Smooth muscle cell (in vitro differentiated cells): Measurements from ENCODE around the gene PTPRN2. TPM values are rescaled to one million over a fixed set of nuclear protein-coding genes. Genes with fewer than 3 reads are reported as not detected.

Source experiments
- DNase-seq: peaks from one replicate; lab custom pipeline; 2025; ENCODE audit not compliant: unreplicated experiment; lab: John Stamatoyannopoulos, UW
- H2AFZ ChIP-seq: fragments of 200-600 bp; sonication (generic); 2 replicates; pipeline ENCODE4 v1.6.0; 2016; ENCODE audit warnings: antibody characterized with exemption, low read depth, mild to moderate bottlenecking
- H3F3A ChIP-seq: fragments of 200-600 bp; sonication (generic); 2 replicates; pipeline ENCODE4 v1.6.0; 2017; ENCODE audit warnings: antibody characterized with exemption, low read depth
- H3K27ac ChIP-seq: fragments of 200-600 bp; sonication (generic); 2 replicates; pipeline ENCODE4 v1.5.1; 2016; ENCODE audit warnings: low read depth, mild to moderate bottlenecking
- H3K27me3 ChIP-seq: fragments of 200-600 bp; sonication (generic); 2 replicates; pipeline ENCODE4 v1.6.1; 2016; ENCODE audit warnings: low read depth, mild to moderate bottlenecking
- H3K36me3 ChIP-seq: fragments of 200-600 bp; sonication (generic); 2 replicates; pipeline ENCODE4 v1.5.1; 2016; ENCODE audit warnings: low read depth
- H3K4me1 ChIP-seq: fragments of 200-600 bp; sonication (generic); 2 replicates; pipeline ENCODE4 v1.5.1; 2016; ENCODE audit warnings: low read depth
- H3K4me2 ChIP-seq: fragments of 200-600 bp; sonication (generic); 2 replicates; pipeline ENCODE4 v1.6.0; 2016; ENCODE audit warnings: mild to moderate bottlenecking
- H3K4me3 ChIP-seq: fragments of 200-600 bp; sonication (generic); 2 replicates; pipeline ENCODE4 v1.5.1; 2016; ENCODE audit warnings: mild to moderate bottlenecking
- H3K79me2 ChIP-seq: fragments of 200-600 bp; sonication (generic); 2 replicates; pipeline ENCODE4 v1.6.0; 2016; ENCODE audit warnings: low read depth, mild to moderate bottlenecking
- H3K9ac ChIP-seq: fragments of 200-600 bp; sonication (generic); 2 replicates; pipeline ENCODE4 v1.6.0; 2016; ENCODE audit warnings: low read depth
- H3K9me3 ChIP-seq: fragments of 200-600 bp; sonication (generic); replicated peaks from 2 replicates; pipeline ENCODE4 v1.5.1; 2016; ENCODE audit warnings: low read depth
- H4K20me1 ChIP-seq: fragments of 200-600 bp; sonication (generic); 2 replicates; pipeline ENCODE4 v1.6.0; 2016; ENCODE audit warnings: low read depth
- CTCF ChIP-seq: fragments of 200-600 bp; sonication (generic); IDR thresholded peaks from 2 replicates; pipeline ENCODE4 v1.5.1; 2017; ENCODE audit warnings: borderline replicate concordance, mild to moderate bottlenecking, antibody characterized with exemption; ENCODE audit not compliant: insufficient read depth, poor library complexity, severe bottlenecking
- WGBS: methylation state at CpG from one replicate; pipeline ENCODE4 v1.1.7; 2016; ENCODE audit warnings: low lambda C conversion rate; 5-methylcytosine and 5-hydroxymethylcytosine counted together
- polyA plus RNA-seq: library from polyadenylated mRNA; unstranded; fragments of >200 nt; fragmentation: Nextera tagmentation; extraction: Ambion mirVana; gene quantifications from 2 replicates; pipeline ENCODE4 v1.2.1, GENCODE V29; 2016
- total RNA-seq: library from RNA; depleted of rRNA; stranded (reverse); fragments of >200 nt; gene quantifications from 2 replicates; pipeline ENCODE4 v1.2.3, GENCODE V29; 2014

Gene PTPRN2
- total and polyA plus RNA-seq, 2 experiments from 2014 or later: 0.09 to 0.87 TPM

GRCh38 chr7:158612546-158612945 lies 24.9 kb upstream of the PTPRN2 start:
- Histone ChIP-seq H3K9ac (no peak overlapping the region), H3K79me2 (no peaks in the 10 kb centered on the region), H3K4me1 (no peaks in the 10 kb centered on the region), H3K27ac (no peak overlapping the region), H3K9me3 (no peaks in the 10 kb centered on the region), H3K4me3 (no peak overlapping the region), H3K4me2 (no peak overlapping the region), H3K27me3 (no peaks in the 10 kb centered on the region), H2AFZ (no peak overlapping the region), H3F3A (no peaks in the 10 kb centered on the region), H4K20me1 (no peaks in the 10 kb centered on the region), H3K36me3 (no peaks in the 10 kb centered on the region)
- no peak for DNase-seq
- 98% methylated on average over 4 of the region's 4 CpGs for WGBS
- TF ChIP-seq CTCF: no peak

DNA sequence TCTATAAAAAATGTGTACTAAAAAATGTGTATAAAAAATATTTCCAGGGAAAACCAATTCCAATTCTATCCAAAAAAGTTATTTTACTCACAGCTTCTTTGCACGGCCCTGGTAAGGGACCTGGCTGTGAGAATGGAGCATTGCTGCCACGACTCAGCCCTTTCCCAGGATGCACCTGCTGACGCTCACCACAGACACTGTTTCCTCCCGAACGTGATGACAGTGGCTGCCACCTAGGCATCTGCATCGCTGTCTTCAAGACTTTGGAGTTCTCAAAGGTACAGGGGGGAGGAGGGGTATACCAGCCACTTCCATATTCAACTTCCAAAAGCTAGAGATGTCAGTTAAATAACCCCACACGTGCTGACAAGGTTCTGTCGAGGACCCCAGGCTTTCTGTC lies 23.9 kb upstream of the PTPRN2 start:
- DNase-seq: no peak
- Histone ChIP-seq H3K36me3 (no peaks in the 10 kb centered on the region), H4K20me1 (no peaks in the 10 kb centered on the region), H3K79me2 (no peaks in the 10 kb centered on the region), H3F3A (no peaks in the 10 kb centered on the region), H3K4me1 (no peaks in the 10 kb centered on the region), H3K27ac (no peak overlapping the region), H3K4me3 (no peak overlapping the region), H2AFZ (no peak overlapping the region), H3K27me3 (no peaks in the 10 kb centered on the region), H3K4me2 (no peak overlapping the region), H3K9ac (no peak overlapping the region), H3K9me3 (no peaks in the 10 kb centered on the region)
- WGBS: 97% methylated on average over 8 of the region's 8 CpGs
- no peak for TF ChIP-seq CTCF

DNA sequence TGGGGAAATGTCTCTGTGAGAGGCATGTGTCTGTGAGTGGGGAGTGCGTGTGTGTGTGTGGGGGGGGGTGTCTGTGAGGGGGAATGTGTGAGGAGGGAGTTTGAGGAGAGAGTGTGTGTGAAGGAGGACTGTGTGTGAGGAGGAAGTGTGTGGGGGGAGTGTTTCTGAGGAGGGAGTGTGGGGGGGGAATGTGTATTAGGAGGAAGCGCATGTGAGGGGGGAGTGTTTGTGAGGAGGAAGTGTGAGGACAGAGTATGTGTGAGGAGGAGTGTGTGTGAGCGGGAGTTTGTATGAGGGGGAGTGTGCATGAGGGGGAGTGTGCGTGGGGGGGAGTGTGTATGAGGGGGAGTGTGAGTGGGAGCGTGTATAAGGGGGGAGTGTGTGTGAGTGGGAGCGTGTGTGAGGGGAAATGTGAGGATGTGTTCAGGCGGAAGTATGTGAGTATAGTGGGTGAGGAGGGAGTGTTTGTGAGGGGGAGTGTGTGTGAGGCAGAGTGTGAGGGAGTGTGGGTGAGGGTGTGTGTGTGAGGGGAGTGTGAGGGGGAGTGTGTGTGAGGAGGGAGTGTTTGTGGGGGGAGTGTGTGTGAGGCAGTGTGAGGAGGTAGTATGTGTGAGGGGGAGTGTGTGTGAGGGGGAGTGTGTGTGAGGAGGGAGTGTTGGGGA lies 21.8 kb upstream of the PTPRN2 start:
- Histone ChIP-seq H3K27me3 (no peaks in the 10 kb centered on the region), H3K4me1 (no peaks in the 10 kb centered on the region), H4K20me1 (no peaks in the 10 kb centered on the region), H2AFZ (no peak overlapping the region), H3K4me2 (no peak overlapping the region), H3K79me2 (no peaks in the 10 kb centered on the region), H3K27ac (no peak overlapping the region), H3K36me3 (no peaks in the 10 kb centered on the region), H3K4me3 (no peak overlapping the region), H3F3A (no peaks in the 10 kb centered on the region), H3K9me3 (no peaks in the 10 kb centered on the region), H3K9ac (no peak overlapping the region)
- no peak for TF ChIP-seq CTCF
- WGBS: 71% methylated on average over 1 of the region's 7 CpGs
- no peak for DNase-seq

- no peak overlapping the region for H3K4me2 ChIP-seq
- no peaks in the 10 kb centered on the region for H3K9me3 ChIP-seq
- no peak overlapping the region for H3K27ac ChIP-seq
- no peaks in the 10 kb centered on the region for H3K4me1 ChIP-seq
- H4K20me1 ChIP-seq: no peaks in the 10 kb centered on the region
- no peaks in the 10 kb centered on the region for H3K27me3 ChIP-seq
- no peak overlapping the region for H3K4me3 ChIP-seq
- no peak for DNase-seq
- no peaks in the 10 kb centered on the region for H3F3A ChIP-seq
- no peak overlapping the region for H3K9ac ChIP-seq
- no peaks in the 10 kb centered on the region for H3K36me3 ChIP-seq
- no peak overlapping the region for H2AFZ ChIP-seq
- no peaks in the 10 kb centered on the region for H3K79me2 ChIP-seq
- 97% methylated on average over 6 of the region's 6 CpGs for WGBS
- TF ChIP-seq CTCF: no peak
Measured at GRCh38 chr7:158607563-158607962, 19.9 kb upstream of the PTPRN2 start.
